SK-N-SH (cell line): Measurements from ENCODE around the gene KCTD5.
"Not testable (repeated sequence)": the region's sequence is repeated elsewhere in the genome, so short reads cannot be mapped to it uniquely, and the experiment has no call there.

ENCODE experiments used
- CTCF ChIP-seq: fragments of 200-600 bp; sonication (generic); IDR thresholded peaks from 2 replicates; pipeline ENCODE4 v1.6.1; 2017; ENCODE audit warnings: antibody characterized with exemption, mild to moderate bottlenecking, moderate library complexity
- FOXM1 ChIP-seq: IDR thresholded peaks from 2 replicates; pipeline ENCODE4 v1.4.0; 2012; ENCODE audit warnings: low read depth, mild to moderate bottlenecking
- RAD21 ChIP-seq: IDR thresholded peaks from 2 replicates; pipeline ENCODE4 v1.6.1; 2012; ENCODE audit warnings: mild to moderate bottlenecking, low read length
- SMC3 ChIP-seq: IDR thresholded peaks from 2 replicates; pipeline ENCODE4 v1.6.1; 2012; ENCODE audit warnings: low read depth, low read length, improper control_type of control experiment

- not testable (repeated sequence) for TF ChIP-seq CTCF, FOXM1, RAD21, SMC3
Observed at GRCh38 chr16:2696601-2697250, 14.4 kb downstream of the KCTD5 start.
